ENCODE data around the gene FUT8. TPM values are rescaled to one million over a fixed set of nuclear protein-coding genes. Genes with fewer than 3 reads are reported as not detected.

FUT8 gene
- total RNA-seq, 1 experiment from 2014 or later = 42.3 TPM

DNA sequence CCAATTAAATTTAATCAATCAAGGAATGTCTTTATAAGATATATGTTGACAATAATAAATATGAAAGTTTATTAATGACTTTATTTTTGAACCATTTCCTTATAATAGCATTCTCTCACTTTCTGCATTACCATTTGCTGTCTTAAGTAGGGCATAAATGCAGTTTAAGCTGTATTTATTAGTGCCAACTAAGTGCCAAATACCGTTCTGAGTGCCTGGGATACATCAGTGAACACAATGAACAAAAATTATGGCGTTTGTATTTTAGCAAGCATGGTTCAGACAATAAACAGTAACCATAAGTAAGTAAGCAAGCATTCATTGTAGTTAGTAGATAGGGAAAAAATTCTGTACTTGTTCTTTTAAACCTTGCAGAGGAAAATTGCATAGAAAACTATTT, 145.8 kb downstream of the FUT8 start:
- Histone ChIP-seq H2AFZ (ENCODE audit: low read depth, low read length, poor library complexity, severe bottlenecking) (no peak overlapping the region), H3K36me3 (ENCODE audit: control insufficient read depth in 1 of 2, insufficient read depth in 2 of 2, low read length in 2 of 2) (no peaks in the 10 kb centered on the region), H3K4me1 (ENCODE audit: control insufficient read depth in 1 of 2, insufficient read depth in 2 of 2, low read length in 2 of 2) (no peaks in the 10 kb centered on the region), H3K27me3 (ENCODE audit: insufficient read depth, low read length) (no peaks in the 10 kb centered on the region), H3K9me3 (ENCODE audit: control insufficient read depth in 1 of 2, insufficient read depth in 1 of 2, low read depth in 1 of 2, low read length in 2 of 2) (no peaks in the 10 kb centered on the region), H4K20me1 (ENCODE audit: insufficient read depth) (no peaks in the 10 kb centered on the region), H3K27ac (ENCODE audit: low read depth, low read length) (no peak overlapping the region), H3K4me2 (ENCODE audit: low read length) (no peak overlapping the region), H3K9ac (ENCODE audit: low read length) (no peak overlapping the region), H3K9me2 (ENCODE audit: insufficient read depth) (no peaks in the 10 kb centered on the region), H3K79me2 (ENCODE audit: insufficient read depth, low read length) (no peaks in the 10 kb centered on the region), H3K4me3 (replicated peaks in 1 of 2; ENCODE audit: low read depth in 1 of 2, low read length in 2 of 2) (no peak overlapping the region)
- BruUV-seq (replicated peaks) = no TSS peak
- CTCF ChIA-PET = no interaction called here
- POLR2A ChIA-PET = no interaction called here
- RAD21 ChIA-PET (ENCODE audit: low non-redundant PET in 1 of 2, low total read pairs in 2 of 2, uncharacterized antibody in 2 of 2, unreplicated experiment in 2 of 2) = no interaction called here
- ATAC-seq (no peak), DNase-seq (ENCODE audit: low read depth, low spot score) (no peak)
- TF ChIP-seq EZH2 (IDR thresholded peaks at IDR 0.05) (no peak), JUND (IDR thresholded peaks at IDR 0.05) (no peak), SIN3A (IDR thresholded peaks at IDR 0.05; ENCODE audit: low read depth) (no peak), YY1 (IDR thresholded peaks at IDR 0.05; ENCODE audit: extremely low read depth, insufficient replicate concordance, low read depth, low read length) (no peak), ELF1 (IDR thresholded peaks at IDR 0.05; ENCODE audit: borderline replicate concordance, low read depth) (no peak), POLR2AphosphoS5 (IDR thresholded peaks at IDR 0.05; ENCODE audit: low read depth, low read length) (no peak), SRF (IDR thresholded peaks at IDR 0.05; ENCODE audit: low read depth) (no peak), POLR2A (IDR thresholded peaks at IDR 0.05; ENCODE audit: borderline replicate concordance, extremely low read depth, insufficient read depth, insufficient read length) (no peak), TCF7L2 (IDR thresholded peaks at IDR 0.05; ENCODE audit: borderline replicate concordance, extremely low read depth, insufficient read depth, insufficient read length) (no peak), FOSL1 (IDR thresholded peaks at IDR 0.05; ENCODE audit: low read depth) (no peak), EGR1 (IDR thresholded peaks at IDR 0.05; ENCODE audit: low read depth) (no peak), ZFX (IDR thresholded peaks at IDR 0.05) (no peak), EZH2phosphoT487 (IDR thresholded peaks at IDR 0.05; ENCODE audit: borderline replicate concordance) (no peak)
- TF ChIP-seq, protein P1, sequence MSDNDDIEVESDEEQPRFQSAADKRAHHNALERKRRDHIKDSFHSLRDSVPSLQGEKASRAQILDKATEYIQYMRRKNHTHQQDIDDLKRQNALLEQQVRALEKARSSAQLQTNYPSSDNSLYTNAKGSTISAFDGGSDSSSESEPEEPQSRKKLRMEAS (IDR thresholded peaks at IDR 0.05) = no peak
- TF ChIP-seq, protein P2, sequence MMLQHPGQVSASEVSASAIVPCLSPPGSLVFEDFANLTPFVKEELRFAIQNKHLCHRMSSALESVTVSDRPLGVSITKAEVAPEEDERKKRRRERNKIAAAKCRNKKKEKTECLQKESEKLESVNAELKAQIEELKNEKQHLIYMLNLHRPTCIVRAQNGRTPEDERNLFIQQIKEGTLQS (IDR thresholded peaks at IDR 0.05) = no peak
- intact Hi-C loops (cut with micrococcal nuclease) = no loop called here

All from HCT116 (cell line).